Measurements from ENCODE around the gene SLC17A9. TPM values are rescaled to one million over a fixed set of nuclear protein-coding genes. Genes with fewer than 3 reads are reported as not detected.

Gene SLC17A9
- total and polyA plus RNA-seq, 2 experiments from 2014 or later: 32.0 to 39.3 TPM

DNA sequence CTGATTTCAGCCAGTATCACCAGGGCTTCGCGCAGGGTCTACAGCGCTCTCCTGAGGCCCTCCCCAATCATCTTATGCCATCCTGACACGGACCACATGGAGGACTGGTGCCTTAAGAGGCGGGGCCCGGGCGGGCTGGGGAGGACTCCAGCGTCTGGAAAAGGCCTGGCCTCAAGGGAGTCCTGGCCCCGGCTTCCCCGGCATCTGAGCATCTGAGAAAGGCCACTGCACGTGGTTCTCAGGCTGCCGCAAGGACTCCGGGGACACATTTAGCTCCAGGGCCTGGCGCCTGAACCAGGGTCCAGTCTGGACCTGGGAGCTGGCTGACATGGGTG lies 32.9 kb downstream of the SLC17A9 start (continued):
- TF ChIP-seq ETS1 (IDR thresholded peaks at IDR 0.05) (no peak), STAT1 (IDR thresholded peaks at IDR 0.05; ENCODE audit: unreplicated experiment) (no peak), POLR2AphosphoS5 (IDR thresholded peaks at IDR 0.05; ENCODE audit: low read depth) (no peak)

GRCh38 chr20:62986257-62986800 lies 33.8 kb downstream of the SLC17A9 start:
- TF ChIP-seq POLR2AphosphoS5 (IDR thresholded peaks at IDR 0.05; ENCODE audit: low read depth) (no peak), ETS1 (IDR thresholded peaks at IDR 0.05) (no peak), NANOG (IDR thresholded peaks at IDR 0.05; ENCODE audit: borderline replicate concordance) (no peak), STAT1 (IDR thresholded peaks at IDR 0.05; ENCODE audit: unreplicated experiment) (no peak), ZNF114 (CRISPR knock-in tag; IDR thresholded peaks at IDR 0.05) (no peak), JUNB (IDR thresholded peaks at IDR 0.05; ENCODE audit: unreplicated experiment) (no peak), EZH2 (IDR thresholded peaks at IDR 0.05; ENCODE audit: low read depth, unreplicated experiment) (no peak), EZH2phosphoT487 (IDR thresholded peaks at IDR 0.05; ENCODE audit: unreplicated experiment) (no peak), CTCF (conservative IDR thresholded peaks at IDR 0.05; ENCODE audit: low read depth in 2 of 2) (no peak)
- TF ChIP-seq, protein P1, sequence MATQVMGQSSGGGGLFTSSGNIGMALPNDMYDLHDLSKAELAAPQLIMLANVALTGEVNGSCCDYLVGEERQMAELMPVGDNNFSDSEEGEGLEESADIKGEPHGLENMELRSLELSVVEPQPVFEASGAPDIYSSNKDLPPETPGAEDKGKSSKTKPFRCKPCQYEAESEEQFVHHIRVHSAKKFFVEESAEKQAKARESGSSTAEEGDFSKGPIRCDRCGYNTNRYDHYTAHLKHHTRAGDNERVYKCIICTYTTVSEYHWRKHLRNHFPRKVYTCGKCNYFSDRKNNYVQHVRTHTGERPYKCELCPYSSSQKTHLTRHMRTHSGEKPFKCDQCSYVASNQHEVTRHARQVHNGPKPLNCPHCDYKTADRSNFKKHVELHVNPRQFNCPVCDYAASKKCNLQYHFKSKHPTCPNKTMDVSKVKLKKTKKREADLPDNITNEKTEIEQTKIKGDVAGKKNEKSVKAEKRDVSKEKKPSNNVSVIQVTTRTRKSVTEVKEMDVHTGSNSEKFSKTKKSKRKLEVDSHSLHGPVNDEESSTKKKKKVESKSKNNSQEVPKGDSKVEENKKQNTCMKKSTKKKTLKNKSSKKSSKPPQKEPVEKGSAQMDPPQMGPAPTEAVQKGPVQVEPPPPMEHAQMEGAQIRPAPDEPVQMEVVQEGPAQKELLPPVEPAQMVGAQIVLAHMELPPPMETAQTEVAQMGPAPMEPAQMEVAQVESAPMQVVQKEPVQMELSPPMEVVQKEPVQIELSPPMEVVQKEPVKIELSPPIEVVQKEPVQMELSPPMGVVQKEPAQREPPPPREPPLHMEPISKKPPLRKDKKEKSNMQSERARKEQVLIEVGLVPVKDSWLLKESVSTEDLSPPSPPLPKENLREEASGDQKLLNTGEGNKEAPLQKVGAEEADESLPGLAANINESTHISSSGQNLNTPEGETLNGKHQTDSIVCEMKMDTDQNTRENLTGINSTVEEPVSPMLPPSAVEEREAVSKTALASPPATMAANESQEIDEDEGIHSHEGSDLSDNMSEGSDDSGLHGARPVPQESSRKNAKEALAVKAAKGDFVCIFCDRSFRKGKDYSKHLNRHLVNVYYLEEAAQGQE (IDR thresholded peaks at IDR 0.05; ENCODE audit: unreplicated experiment): no peak
- TF ChIP-seq, protein P2, sequence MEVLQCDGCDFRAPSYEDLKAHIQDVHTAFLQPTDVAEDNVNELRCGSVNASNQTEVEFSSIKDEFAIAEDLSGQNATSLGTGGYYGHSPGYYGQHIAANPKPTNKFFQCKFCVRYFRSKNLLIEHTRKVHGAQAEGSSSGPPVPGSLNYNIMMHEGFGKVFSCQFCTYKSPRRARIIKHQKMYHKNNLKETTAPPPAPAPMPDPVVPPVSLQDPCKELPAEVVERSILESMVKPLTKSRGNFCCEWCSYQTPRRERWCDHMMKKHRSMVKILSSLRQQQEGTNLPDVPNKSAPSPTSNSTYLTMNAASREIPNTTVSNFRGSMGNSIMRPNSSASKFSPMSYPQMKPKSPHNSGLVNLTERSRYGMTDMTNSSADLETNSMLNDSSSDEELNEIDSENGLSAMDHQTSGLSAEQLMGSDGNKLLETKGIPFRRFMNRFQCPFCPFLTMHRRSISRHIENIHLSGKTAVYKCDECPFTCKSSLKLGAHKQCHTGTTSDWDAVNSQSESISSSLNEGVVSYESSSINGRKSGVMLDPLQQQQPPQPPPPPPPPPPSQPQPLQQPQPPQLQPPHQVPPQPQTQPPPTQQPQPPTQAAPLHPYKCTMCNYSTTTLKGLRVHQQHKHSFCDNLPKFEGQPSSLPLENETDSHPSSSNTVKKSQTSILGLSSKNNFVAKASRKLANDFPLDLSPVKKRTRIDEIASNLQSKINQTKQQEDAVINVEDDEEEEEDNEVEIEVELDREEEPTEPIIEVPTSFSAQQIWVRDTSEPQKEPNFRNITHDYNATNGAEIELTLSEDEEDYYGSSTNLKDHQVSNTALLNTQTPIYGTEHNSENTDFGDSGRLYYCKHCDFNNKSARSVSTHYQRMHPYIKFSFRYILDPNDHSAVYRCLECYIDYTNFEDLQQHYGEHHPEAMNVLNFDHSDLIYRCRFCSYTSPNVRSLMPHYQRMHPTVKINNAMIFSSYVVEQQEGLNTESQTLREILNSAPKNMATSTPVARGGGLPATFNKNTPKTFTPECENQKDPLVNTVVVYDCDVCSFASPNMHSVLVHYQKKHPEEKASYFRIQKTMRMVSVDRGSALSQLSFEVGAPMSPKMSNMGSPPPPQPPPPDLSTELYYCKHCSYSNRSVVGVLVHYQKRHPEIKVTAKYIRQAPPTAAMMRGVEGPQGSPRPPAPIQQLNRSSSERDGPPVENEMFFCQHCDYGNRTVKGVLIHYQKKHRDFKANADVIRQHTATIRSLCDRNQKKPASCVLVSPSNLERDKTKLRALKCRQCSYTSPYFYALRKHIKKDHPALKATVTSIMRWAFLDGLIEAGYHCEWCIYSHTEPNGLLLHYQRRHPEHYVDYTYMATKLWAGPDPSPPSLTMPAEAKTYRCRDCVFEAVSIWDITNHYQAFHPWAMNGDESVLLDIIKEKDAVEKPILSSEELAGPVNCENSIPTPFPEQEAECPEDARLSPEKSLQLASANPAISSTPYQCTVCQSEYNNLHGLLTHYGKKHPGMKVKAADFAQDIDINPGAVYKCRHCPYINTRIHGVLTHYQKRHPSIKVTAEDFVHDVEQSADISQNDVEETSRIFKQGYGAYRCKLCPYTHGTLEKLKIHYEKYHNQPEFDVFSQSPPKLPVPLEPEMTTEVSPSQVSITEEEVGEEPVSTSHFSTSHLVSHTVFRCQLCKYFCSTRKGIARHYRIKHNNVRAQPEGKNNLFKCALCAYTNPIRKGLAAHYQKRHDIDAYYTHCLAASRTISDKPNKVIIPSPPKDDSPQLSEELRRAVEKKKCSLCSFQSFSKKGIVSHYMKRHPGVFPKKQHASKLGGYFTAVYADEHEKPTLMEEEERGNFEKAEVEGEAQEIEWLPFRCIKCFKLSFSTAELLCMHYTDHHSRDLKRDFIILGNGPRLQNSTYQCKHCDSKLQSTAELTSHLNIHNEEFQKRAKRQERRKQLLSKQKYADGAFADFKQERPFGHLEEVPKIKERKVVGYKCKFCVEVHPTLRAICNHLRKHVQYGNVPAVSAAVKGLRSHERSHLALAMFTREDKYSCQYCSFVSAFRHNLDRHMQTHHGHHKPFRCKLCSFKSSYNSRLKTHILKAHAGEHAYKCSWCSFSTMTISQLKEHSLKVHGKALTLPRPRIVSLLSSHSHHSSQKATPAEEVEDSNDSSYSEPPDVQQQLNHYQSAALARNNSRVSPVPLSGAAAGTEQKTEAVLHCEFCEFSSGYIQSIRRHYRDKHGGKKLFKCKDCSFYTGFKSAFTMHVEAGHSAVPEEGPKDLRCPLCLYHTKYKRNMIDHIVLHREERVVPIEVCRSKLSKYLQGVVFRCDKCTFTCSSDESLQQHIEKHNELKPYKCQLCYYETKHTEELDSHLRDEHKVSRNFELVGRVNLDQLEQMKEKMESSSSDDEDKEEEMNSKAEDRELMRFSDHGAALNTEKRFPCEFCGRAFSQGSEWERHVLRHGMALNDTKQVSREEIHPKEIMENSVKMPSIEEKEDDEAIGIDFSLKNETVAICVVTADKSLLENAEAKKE (CRISPR knock-in tag; IDR thresholded peaks at IDR 0.05): no peak
- Histone ChIP-seq H3K4me3 (no peak overlapping the region), H3K27ac (ENCODE audit: low read depth) (no peak overlapping the region), H3K27me3 (ENCODE audit: insufficient read depth) (no peaks in the 10 kb centered on the region), H2AFZ (no peak overlapping the region), H3K9me2 (ENCODE audit: insufficient read depth) (no peaks in the 10 kb centered on the region), H3F3A (replicated peaks; ENCODE audit: low read depth) (0 out of 2 replicates have a peak, but pooled peaks cover 2% of the 10 kb centered on the region), H3K36me3 (ENCODE audit: insufficient read depth) (no peaks in the 10 kb centered on the region), H3K4me2 (no peak overlapping the region), H3K4me1 (ENCODE audit: insufficient read depth) (peaks cover 14% of the 10 kb centered on the region), H3K79me2 (replicated peaks; ENCODE audit: insufficient read depth) (no peaks in the 10 kb centered on the region), H4K20me1 (replicated peaks; ENCODE audit: insufficient read depth) (no peaks in the 10 kb centered on the region)
- H3K4me3 Mint-ChIP-seq: no peak overlapping the region
- peaks cover 33% of the 10 kb centered on the region for H3K4me1 Mint-ChIP-seq
- no peak for ATAC-seq
- no peaks in the 10 kb centered on the region for H3K36me3 Mint-ChIP-seq (ENCODE audit: low read depth)
- no peaks in the 10 kb centered on the region for H3K9me3 Mint-ChIP-seq
- H3K27me3 Mint-ChIP-seq (ENCODE audit: insufficient read depth, low read depth, poor library complexity): peaks cover 15% of the 10 kb centered on the region
- no peak overlapping the region for H3K27ac Mint-ChIP-seq
- no peak for DNase-seq (ENCODE audit: low spot score)
